ENCODE data around the gene PHETA1.

The PHETA1 gene

GRCh38 chr12:111368788-111369495, at the start of gene PHETA1:
Gene PHETA1 (minus strand): TSS chr12:111369095. CDS start chr12:111363427, 5,668 bp downstream.
- peak; percentile 99 for DNase-seq (ENCODE audit: low spot score)

- DNase-seq (ENCODE audit: low spot score): no peak
These were observed 49.6 kb upstream of the PHETA1 start for GRCh38 chr12:111418594-111418880.

- no peak for DNase-seq (ENCODE audit: low spot score)
These were observed 49.1 kb upstream of the PHETA1 start for GRCh38 chr12:111417784-111418593.

GRCh38 chr12:111417290-111417689, 48.4 kb upstream of the PHETA1 start:
- DNase-seq (ENCODE audit: low spot score): no peak

GRCh38 chr12:111414711-111415252, 45.9 kb upstream of the PHETA1 start:
- no peak for DNase-seq (ENCODE audit: low spot score)

- peak; percentile 57 for DNase-seq (ENCODE audit: low spot score)
These were observed 44.7 kb upstream of the PHETA1 start for GRCh38 chr12:111413442-111414086.

GRCh38 chr12:111412830-111413441, 44.0 kb upstream of the PHETA1 start:
- no peak for DNase-seq (ENCODE audit: low spot score)

GRCh38 chr12:111412007-111412829, 43.3 kb upstream of the PHETA1 start:
- DNase-seq (ENCODE audit: low spot score): no peak

GRCh38 chr12:111411185-111411764, 42.4 kb upstream of the PHETA1 start:
- no peak for DNase-seq (ENCODE audit: low spot score)

- no peak for DNase-seq (ENCODE audit: low spot score)
These were observed 41.7 kb upstream of the PHETA1 start for GRCh38 chr12:111410431-111411184.

- peak; percentile 80 for DNase-seq (ENCODE audit: low spot score)
These were observed 41.0 kb upstream of the PHETA1 start for GRCh38 chr12:111409780-111410430.

GRCh38 chr12:111409403-111409779, 40.5 kb upstream of the PHETA1 start:
- no peak for DNase-seq (ENCODE audit: low spot score)

- DNase-seq (ENCODE audit: low spot score): no peak
These were observed 39.9 kb upstream of the PHETA1 start for GRCh38 chr12:111408686-111409402.

- DNase-seq (ENCODE audit: low spot score): no peak
These were observed 39.2 kb upstream of the PHETA1 start for GRCh38 chr12:111408116-111408440.

GRCh38 chr12:111407377-111408115, 38.7 kb upstream of the PHETA1 start:
- no peak for DNase-seq (ENCODE audit: low spot score)

- no peak for DNase-seq (ENCODE audit: low spot score)
These were observed 37.8 kb upstream of the PHETA1 start for GRCh38 chr12:111406474-111407376.

GRCh38 chr12:111405859-111406473, 37.1 kb upstream of the PHETA1 start, which contains the start of gene SH2B3:
Gene SH2B3 (plus strand): TSS chr12:111405923. CDS start chr12:111418146, 12,223 bp downstream.
- no peak for DNase-seq (ENCODE audit: low spot score)

Measured in GM03348 (cell line).